ENCODE results near the gene CTRB1.

- TF ChIP-seq EZH2 (IDR thresholded peaks at IDR 0.05; ENCODE audit: low read depth) (no peak), CTCF (conservative IDR thresholded peaks at IDR 0.05) (no peak)
These were observed 10.6 kb downstream of the CTRB1 start for GRCh38 chr16:75229172-75230031.
